Liver (tissue), 9 donors: Measurements from ENCODE around the gene HEATR3. TPM values are rescaled to one million over a fixed set of nuclear protein-coding genes. Genes with fewer than 3 reads are reported as not detected.
A peak's percentile ranks its signal among the peaks of the same experiment; 100 is the strongest.

Experiments used
- DNase-seq: peaks from one replicate; pipeline ENCODE4 v3.0.0-alpha.2; 2017; ENCODE audit warnings: low spot score
- H3K27ac ChIP-seq, 2 donors: one replicate each; pipeline ENCODE4 v1.7.0; 2013; ENCODE audit warnings: inconsistent platforms in 2 of 2, low read length in 2 of 2, control low read depth in 1 of 2, low read depth in 1 of 2, mild to moderate bottlenecking in 1 of 2
- H3K27me3 ChIP-seq, 4 donors: one replicate each; pipeline versions ENCODE4 v1.6.1 to v1.7.0; 2013; ENCODE audit warnings: low read length in 3 of 4, inconsistent platforms in 1 of 4, mild to moderate bottlenecking in 1 of 4, moderate library complexity in 1 of 4; ENCODE audit not compliant: control insufficient read depth in 4 of 4, insufficient read depth in 4 of 4
- H3K36me3 ChIP-seq, 4 donors: one replicate each; pipeline versions ENCODE4 v1.6.1 to v1.7.0; 2013; ENCODE audit warnings: low read length in 3 of 4, mild to moderate bottlenecking in 3 of 4, low read depth in 1 of 4, moderate library complexity in 1 of 4; ENCODE audit not compliant: control insufficient read depth in 4 of 4, insufficient read depth in 3 of 4
- H3K4me1 ChIP-seq, 4 donors: one replicate each; pipeline versions ENCODE4 v1.6.1 to v1.7.0; 2013; ENCODE audit warnings: low read length in 3 of 4, mild to moderate bottlenecking in 3 of 4, moderate library complexity in 1 of 4; ENCODE audit not compliant: control insufficient read depth in 4 of 4, insufficient read depth in 4 of 4
- H3K4me3 ChIP-seq, 3 donors: one replicate each; pipeline versions ENCODE4 v1.6.1 to v1.7.0; 2013; ENCODE audit warnings: low read length in 3 of 3, control low read depth in 1 of 3, low read depth in 1 of 3, mild to moderate bottlenecking in 1 of 3
- H3K9ac ChIP-seq, 2 donors: one replicate each; pipeline ENCODE4 v1.7.0; 2013; ENCODE audit warnings: low read length in 2 of 2, mild to moderate bottlenecking in 2 of 2, moderate library complexity in 2 of 2, control low read depth in 1 of 2, low read depth in 1 of 2
- H3K9me3 ChIP-seq, 4 donors: one replicate each; pipeline versions ENCODE4 v1.6.1 to v1.7.0; 2013; ENCODE audit warnings: low read length in 3 of 4; ENCODE audit not compliant: control insufficient read depth in 4 of 4
- CTCF ChIP-seq: fragments of 150-350 bp; IDR thresholded peaks from 2 replicates; pipeline ENCODE4 v1.5.1; 2017; ENCODE audit warnings: improper control_type of control experiment, low read depth, low read length; ENCODE audit not compliant: missing input control
- EGR1 ChIP-seq, 2 donors: IDR thresholded peaks; 2 replicates each; pipeline ENCODE4 v1.6.1; 2016 to 2018; ENCODE audit warnings: antibody characterized with exemption in 2 of 2, low read depth in 2 of 2
- FOXA1 ChIP-seq: IDR thresholded peaks from 2 replicates; pipeline ENCODE4 v1.6.1; 2016; ENCODE audit warnings: antibody characterized with exemption
- FOXA2 ChIP-seq: IDR thresholded peaks from 2 replicates; pipeline ENCODE4 v1.6.1; 2016; ENCODE audit warnings: antibody characterized with exemption
- GABPA ChIP-seq, 2 donors: IDR thresholded peaks in 1 of 2; conservative IDR thresholded peaks in 1 of 2; 2 replicates each; pipeline ENCODE4 v1.6.1; 2016; ENCODE audit warnings: antibody characterized with exemption in 2 of 2, mild to moderate bottlenecking in 1 of 2, moderate library complexity in 1 of 2
- HNF4A ChIP-seq, 2 donors: conservative IDR thresholded peaks; 2 replicates each; pipeline ENCODE4 v1.6.1; 2016; ENCODE audit warnings: antibody characterized with exemption in 2 of 2, mild to moderate bottlenecking in 2 of 2
- HNF4G ChIP-seq: IDR thresholded peaks from 2 replicates; pipeline ENCODE4 v1.6.1; 2016; ENCODE audit warnings: antibody characterized with exemption
- JUND ChIP-seq, 2 donors: IDR thresholded peaks; 2 replicates each; pipeline ENCODE4 v1.6.1; 2016; ENCODE audit warnings: antibody characterized with exemption in 2 of 2
- NR2F2 ChIP-seq: IDR thresholded peaks from 2 replicates; pipeline ENCODE4 v1.6.1; 2016; ENCODE audit warnings: antibody characterized with exemption
- RAD21 ChIP-seq, 2 donors: IDR thresholded peaks; 2 replicates each; pipeline ENCODE4 v1.6.1; 2016; ENCODE audit warnings: antibody characterized with exemption in 2 of 2, mild to moderate bottlenecking in 2 of 2
- RXRA ChIP-seq, 2 donors: IDR thresholded peaks; 2 replicates each; pipeline ENCODE4 v1.6.1; 2017 to 2018; ENCODE audit warnings: antibody characterized with exemption in 2 of 2, mild to moderate bottlenecking in 1 of 2
- SP1 ChIP-seq: IDR thresholded peaks from 2 replicates; pipeline ENCODE4 v1.6.1; 2018; ENCODE audit warnings: antibody characterized with exemption, mild to moderate bottlenecking
- TAF1 ChIP-seq: conservative IDR thresholded peaks from 2 replicates; pipeline ENCODE4 v1.6.1; 2016; ENCODE audit warnings: antibody characterized with exemption, mild to moderate bottlenecking
- YY1 ChIP-seq: IDR thresholded peaks from 2 replicates; pipeline ENCODE4 v1.6.1; 2016; ENCODE audit warnings: antibody characterized with exemption, mild to moderate bottlenecking
- ZBTB33 ChIP-seq: IDR thresholded peaks from 2 replicates; pipeline ENCODE4 v1.6.1; 2016; ENCODE audit warnings: antibody characterized with exemption
- WGBS: extraction: QIAGEN DNeasy Blood & Tissue Kit; methylation state at CpG from one replicate; pipeline ENCODE4 v1.1.7; 2013; 5-methylcytosine and 5-hydroxymethylcytosine counted together
- polyA plus RNA-seq, 2 donors: library from polyadenylated mRNA; stranded (reverse) in 1 of 2; unstranded in 1 of 2; fragments of 200-250 nt in 1 of 2; fragments of >200 nt in 1 of 2; fragmentation: Nextera tagmentation in 1 of 2; extraction: Ambion mirVana in 1 of 2; gene quantifications; one replicate each; pipeline versions ENCODE4 v1.2.1 to v1.2.3, GENCODE V29; 2013 to 2015
- total RNA-seq, 2 donors: library from RNA; depleted of rRNA; stranded (reverse); fragments of >200 nt; gene quantifications; one replicate each; pipeline ENCODE4 v1.2.3, GENCODE V29; 2014
- TF ChIP-seq, protein P1 (sequence below): IDR thresholded peaks from 2 replicates; pipeline ENCODE4 v1.6.1; 2016; ENCODE audit warnings: antibody characterized with exemption
- TF ChIP-seq, protein P2 (sequence below): IDR thresholded peaks from 2 replicates; pipeline ENCODE4 v1.6.1; 2016; ENCODE audit warnings: antibody characterized with exemption
- TF ChIP-seq, protein P3 (sequence below): IDR thresholded peaks from 2 replicates; pipeline ENCODE4 v1.6.1; 2016; ENCODE audit warnings: antibody characterized with exemption, mild to moderate bottlenecking
- donor health status: healthy.
- donor health status: healthy.
- donor health status: healthy.
- donor health status: healthy.
- donor health status: healthy.

Gene HEATR3
- total and polyA plus RNA-seq, 4 donors: 3.8 to 24.3 (median 9.7) TPM

DNA sequence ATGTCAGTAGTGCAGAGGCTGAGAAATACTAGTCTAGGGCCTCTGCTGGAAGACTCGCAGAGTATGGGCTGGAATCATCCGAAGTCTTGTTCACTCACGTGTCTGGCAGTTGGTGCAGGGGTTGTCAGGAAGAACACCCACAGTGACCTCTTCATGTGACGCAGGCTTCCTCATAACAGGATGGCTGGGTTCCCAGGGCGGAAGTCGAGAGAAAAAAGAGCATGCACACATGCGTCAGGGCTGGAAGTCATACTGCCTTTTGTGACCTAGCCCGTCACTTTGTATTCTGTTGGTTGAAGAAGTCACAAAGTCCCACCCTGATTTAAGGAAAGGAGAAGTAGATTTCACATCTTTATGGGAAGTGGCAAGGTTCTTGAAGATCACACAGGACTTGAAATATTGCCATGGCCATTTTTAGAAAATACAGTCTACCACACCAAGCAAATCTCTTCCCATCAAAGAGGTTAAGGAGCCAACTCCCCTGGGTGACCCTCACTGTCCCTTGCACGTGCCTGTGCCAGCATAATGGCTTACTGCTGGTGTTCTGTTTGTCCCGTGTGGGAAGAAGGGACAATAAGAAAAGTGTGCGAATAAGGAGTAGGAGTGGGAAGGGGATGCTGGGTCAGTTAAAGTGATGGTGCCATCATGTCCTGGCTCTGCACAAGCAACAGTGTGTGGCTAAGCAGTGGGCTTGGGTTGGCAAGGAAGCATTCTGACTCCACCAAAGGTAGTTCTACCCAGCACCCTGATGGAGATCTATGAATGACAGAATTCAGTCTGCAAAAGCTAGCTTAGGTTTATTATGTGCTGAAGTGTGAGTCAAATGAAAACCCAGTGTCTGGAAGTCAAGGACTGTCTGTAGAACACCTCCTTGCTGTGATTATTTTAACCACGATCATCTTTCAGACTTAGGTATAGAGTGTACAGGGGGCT is 28.1 kb downstream of the HEATR3 start:
- DNase-seq: no peak
- peak; percentile 33 for TF ChIP-seq SP1
- no peak for TF ChIP-seq JUND (IDR thresholded peaks at IDR 0.05)
- peak; percentile 45 for TF ChIP-seq YY1
- peak in 1 of 2 donors; percentile 16 for TF ChIP-seq RAD21 (IDR thresholded peaks at IDR 0.05)
- TF ChIP-seq NR2F2: peak; percentile 83
- peak; percentile 59 to 76 for TF ChIP-seq GABPA (IDR thresholded peaks at IDR 0.05 in 1 of 2, conservative IDR thresholded peaks at IDR 0.05 in 1 of 2)
- peak; percentile 42 to 73 for TF ChIP-seq RXRA (IDR thresholded peaks at IDR 0.05)
- TF ChIP-seq HNF4G: no peak
- TF ChIP-seq, protein P1, sequence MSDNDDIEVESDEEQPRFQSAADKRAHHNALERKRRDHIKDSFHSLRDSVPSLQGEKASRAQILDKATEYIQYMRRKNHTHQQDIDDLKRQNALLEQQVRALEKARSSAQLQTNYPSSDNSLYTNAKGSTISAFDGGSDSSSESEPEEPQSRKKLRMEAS: peak; percentile 56
- H3K36me3 ChIP-seq: peaks cover 1 to 8% (median 3%) of the 10 kb centered on the region in 4 donors
- no peak overlapping the region for H3K4me3 ChIP-seq
- H3K4me1 ChIP-seq: no peaks in the 10 kb centered on the region
- no peaks in the 10 kb centered on the region for H3K27me3 ChIP-seq
- no peaks in the 10 kb centered on the region for H3K9me3 ChIP-seq
- WGBS: 80% methylated on average over 12 of the region's 12 CpGs
- no peak overlapping the region for H3K9ac ChIP-seq
- peak overlapping the region; percentile 42 to 72 for H3K27ac ChIP-seq

GRCh38 chr16:50096791-50097190 is 31.0 kb downstream of the HEATR3 start:
- Histone ChIP-seq H3K27ac (no peak overlapping the region), H3K4me3 (no peak overlapping the region), H3K36me3 (peaks cover 2 to 22% (median 13%) of the 10 kb centered on the region in 4 donors), H3K9ac (no peak overlapping the region), H3K4me1 (no peaks in the 10 kb centered on the region), H3K27me3 (no peaks in the 10 kb centered on the region), H3K9me3 (no peaks in the 10 kb centered on the region)
- TF ChIP-seq ZBTB33 (no peak), TAF1 (no peak), RAD21 (IDR thresholded peaks at IDR 0.05) (no peak), NR2F2 (no peak), HNF4A (conservative IDR thresholded peaks at IDR 0.05) (no peak), CTCF (no peak), RXRA (IDR thresholded peaks at IDR 0.05) (no peak), SP1 (no peak), FOXA1 (no peak), GABPA (IDR thresholded peaks at IDR 0.05 in 1 of 2, conservative IDR thresholded peaks at IDR 0.05 in 1 of 2) (no peak), YY1 (no peak), EGR1 (IDR thresholded peaks at IDR 0.05; ENCODE audit: low read depth in 2 of 2) (no peak), FOXA2 (no peak), HNF4G (no peak), JUND (IDR thresholded peaks at IDR 0.05) (no peak)
- TF ChIP-seq, protein P1: no peak
- TF ChIP-seq, protein P2, sequence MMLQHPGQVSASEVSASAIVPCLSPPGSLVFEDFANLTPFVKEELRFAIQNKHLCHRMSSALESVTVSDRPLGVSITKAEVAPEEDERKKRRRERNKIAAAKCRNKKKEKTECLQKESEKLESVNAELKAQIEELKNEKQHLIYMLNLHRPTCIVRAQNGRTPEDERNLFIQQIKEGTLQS: no peak
- TF ChIP-seq, protein P3, sequence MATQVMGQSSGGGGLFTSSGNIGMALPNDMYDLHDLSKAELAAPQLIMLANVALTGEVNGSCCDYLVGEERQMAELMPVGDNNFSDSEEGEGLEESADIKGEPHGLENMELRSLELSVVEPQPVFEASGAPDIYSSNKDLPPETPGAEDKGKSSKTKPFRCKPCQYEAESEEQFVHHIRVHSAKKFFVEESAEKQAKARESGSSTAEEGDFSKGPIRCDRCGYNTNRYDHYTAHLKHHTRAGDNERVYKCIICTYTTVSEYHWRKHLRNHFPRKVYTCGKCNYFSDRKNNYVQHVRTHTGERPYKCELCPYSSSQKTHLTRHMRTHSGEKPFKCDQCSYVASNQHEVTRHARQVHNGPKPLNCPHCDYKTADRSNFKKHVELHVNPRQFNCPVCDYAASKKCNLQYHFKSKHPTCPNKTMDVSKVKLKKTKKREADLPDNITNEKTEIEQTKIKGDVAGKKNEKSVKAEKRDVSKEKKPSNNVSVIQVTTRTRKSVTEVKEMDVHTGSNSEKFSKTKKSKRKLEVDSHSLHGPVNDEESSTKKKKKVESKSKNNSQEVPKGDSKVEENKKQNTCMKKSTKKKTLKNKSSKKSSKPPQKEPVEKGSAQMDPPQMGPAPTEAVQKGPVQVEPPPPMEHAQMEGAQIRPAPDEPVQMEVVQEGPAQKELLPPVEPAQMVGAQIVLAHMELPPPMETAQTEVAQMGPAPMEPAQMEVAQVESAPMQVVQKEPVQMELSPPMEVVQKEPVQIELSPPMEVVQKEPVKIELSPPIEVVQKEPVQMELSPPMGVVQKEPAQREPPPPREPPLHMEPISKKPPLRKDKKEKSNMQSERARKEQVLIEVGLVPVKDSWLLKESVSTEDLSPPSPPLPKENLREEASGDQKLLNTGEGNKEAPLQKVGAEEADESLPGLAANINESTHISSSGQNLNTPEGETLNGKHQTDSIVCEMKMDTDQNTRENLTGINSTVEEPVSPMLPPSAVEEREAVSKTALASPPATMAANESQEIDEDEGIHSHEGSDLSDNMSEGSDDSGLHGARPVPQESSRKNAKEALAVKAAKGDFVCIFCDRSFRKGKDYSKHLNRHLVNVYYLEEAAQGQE: no peak
- 95% methylated on average over 3 of the region's 3 CpGs for WGBS
- DNase-seq: no peak
